Tibial nerve (tissue), 4 donors: Measurements from ENCODE around the gene BTBD19. TPM values are rescaled to one million over a fixed set of nuclear protein-coding genes. Genes with fewer than 3 reads are reported as not detected.
A peak's percentile ranks its signal among the peaks of the same experiment; 100 is the strongest.

Source experiments
- DNase-seq, 2 donors: peaks; one replicate each; pipeline ENCODE4 v3.0.0-alpha.2; 2019; ENCODE audit warnings: low spot score in 2 of 2
- H3K27ac ChIP-seq, 4 donors: fragments of 200-600 bp; sonication (generic) in 3 of 4; one replicate each; pipeline ENCODE4 v1.5.1; 2017 to 2019; ENCODE audit warnings: mild to moderate bottlenecking in 1 of 4
- H3K27me3 ChIP-seq, 2 donors: fragments of 200-600 bp; sonication (generic) in 1 of 2; one replicate each; pipeline versions ENCODE4 v1.5.1 to v1.6.0; 2017 to 2019
- H3K36me3 ChIP-seq, 3 donors: fragments of 200-600 bp; sonication (generic); one replicate each; pipeline ENCODE4 v1.5.1; 2018 to 2019
- H3K4me1 ChIP-seq, 4 donors: fragments of 200-600 bp; sonication (generic) in 3 of 4; one replicate each; pipeline ENCODE4 v1.5.1; 2017 to 2019
- H3K4me3 ChIP-seq, 4 donors: fragments of 200-600 bp; sonication (generic) in 3 of 4; one replicate each; pipeline ENCODE4 v1.5.1; 2017 to 2019; ENCODE audit warnings: mild to moderate bottlenecking in 1 of 4, moderate library complexity in 1 of 4
- H3K9me3 ChIP-seq, 4 donors: fragments of 200-600 bp; sonication (generic) in 3 of 4; one replicate each; pipeline ENCODE4 v1.5.1; 2017 to 2019
- EP300 ChIP-seq, 2 donors: sonication (generic); formaldehyde crosslinking; IDR thresholded peaks; one replicate each; pipeline ENCODE4 v1.6.1; 2017; ENCODE audit warnings: antibody characterized with exemption in 2 of 2, mild to moderate bottlenecking in 1 of 2
- POLR2A ChIP-seq, 2 donors: fragments of 450-650 bp; IDR thresholded peaks; one replicate each; pipeline ENCODE4 v1.6.1; 2017; ENCODE audit warnings: antibody characterized with exemption in 2 of 2, mild to moderate bottlenecking in 2 of 2, moderate library complexity in 2 of 2
- WGBS, 2 donors: methylation state at CpG; one replicate each; pipeline ENCODE4 v1.1.5; 2018; 5-methylcytosine and 5-hydroxymethylcytosine counted together
- total RNA-seq, 4 donors: library from RNA; depleted of rRNA; stranded (reverse); fragments of >200 nt; gene quantifications; one replicate each; pipeline ENCODE4 v1.1.0, GENCODE V29; 2016
- TF ChIP-seq, protein P1 (sequence below), 5 experiments: fragments of 200-600 bp in 3 of 5; fragments of 450-650 bp in 2 of 5; sonication (generic) in 3 of 5; IDR thresholded peaks; one replicate each; pipeline ENCODE4 v1.5.1; 2016 to 2019; ENCODE audit warnings: antibody characterized with exemption in 5 of 5, mild to moderate bottlenecking in 3 of 5, moderate library complexity in 2 of 5

The BTBD19 gene
- total RNA-seq, 4 donors from 2014 or later, result 14.9 to 50.0 (median 25.5) TPM

DNA sequence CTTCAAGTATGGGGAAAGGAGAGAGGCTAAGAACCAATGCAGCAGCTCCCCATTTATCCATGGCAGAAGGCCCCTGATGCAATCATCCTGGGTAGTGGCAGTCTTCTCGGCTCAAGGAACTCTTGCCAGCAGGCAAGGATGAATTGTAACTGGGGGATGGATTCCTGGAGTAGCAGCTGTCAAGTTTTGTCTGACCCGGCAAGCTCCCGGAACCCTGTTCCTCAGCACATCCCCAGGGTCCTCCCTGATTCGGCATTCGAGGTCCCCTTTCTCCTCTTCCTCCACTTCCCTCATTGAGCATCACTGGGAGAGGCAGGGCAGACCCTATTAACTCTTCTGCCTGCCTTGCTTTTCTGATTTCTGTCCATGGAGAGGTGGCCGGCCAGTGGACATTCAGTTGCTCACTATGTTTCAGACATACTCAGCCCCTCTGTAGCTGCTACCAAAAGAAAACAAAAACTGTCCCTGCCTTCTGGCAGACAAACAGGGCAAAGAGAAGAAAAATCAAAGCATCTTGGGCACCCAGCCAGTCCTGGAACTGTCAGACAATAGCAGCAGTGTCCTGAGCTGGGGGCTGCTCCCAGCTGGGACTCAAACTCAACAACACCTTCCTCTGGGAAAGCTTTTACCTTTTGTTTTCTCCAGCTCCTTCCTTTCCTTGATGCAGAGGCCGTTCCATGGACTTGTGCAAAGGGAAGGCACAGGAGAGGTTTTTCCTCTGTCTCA is 40.3 kb downstream of the BTBD19 start:
- peak overlapping the region in 3 of 4 donors; percentile 23 to 70 (median 66) for H3K27ac ChIP-seq
- WGBS, 2 donors, result 50 to 57% methylated on average over 7 of the region's 7 CpGs

DNA sequence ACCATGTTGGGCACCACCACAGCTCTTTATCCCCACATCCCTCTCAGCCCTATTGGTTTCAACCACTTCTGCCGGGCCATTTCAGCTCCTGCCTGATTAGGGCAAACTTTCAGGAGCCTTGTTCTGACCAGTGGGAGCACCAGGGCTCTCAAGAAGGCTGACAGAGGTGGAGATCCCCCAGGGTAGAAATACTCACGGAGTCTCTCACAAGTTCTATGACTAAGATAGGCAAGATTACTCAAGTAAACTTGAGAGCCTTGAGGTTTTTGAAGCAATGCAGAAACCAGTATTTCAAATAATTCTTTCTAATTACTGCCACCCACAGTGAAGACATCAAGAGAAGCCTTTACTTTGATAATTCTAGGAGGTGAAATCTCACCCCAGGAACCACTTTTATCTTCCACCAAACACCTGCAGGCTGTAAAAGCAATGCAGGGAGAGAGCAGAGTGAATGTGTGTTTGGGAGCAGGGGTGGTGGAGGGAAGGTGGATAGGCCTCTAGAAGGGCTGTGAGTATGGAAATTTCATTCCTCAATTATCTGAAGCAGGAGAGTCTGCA is 41.3 kb downstream of the BTBD19 start:
- H3K36me3 ChIP-seq, result peaks cover 0 to 30% (median 0%) of the 10 kb centered on the region in 3 donors
- H3K27me3 ChIP-seq, result no peaks in the 10 kb centered on the region
- H3K27ac ChIP-seq, result peak overlapping the region in 2 of 4 donors; percentile 66 to 70
- no peaks in the 10 kb centered on the region for H3K9me3 ChIP-seq
- TF ChIP-seq POLR2A (IDR thresholded peaks at IDR 0.05), result no peak
- TF ChIP-seq, protein P1, sequence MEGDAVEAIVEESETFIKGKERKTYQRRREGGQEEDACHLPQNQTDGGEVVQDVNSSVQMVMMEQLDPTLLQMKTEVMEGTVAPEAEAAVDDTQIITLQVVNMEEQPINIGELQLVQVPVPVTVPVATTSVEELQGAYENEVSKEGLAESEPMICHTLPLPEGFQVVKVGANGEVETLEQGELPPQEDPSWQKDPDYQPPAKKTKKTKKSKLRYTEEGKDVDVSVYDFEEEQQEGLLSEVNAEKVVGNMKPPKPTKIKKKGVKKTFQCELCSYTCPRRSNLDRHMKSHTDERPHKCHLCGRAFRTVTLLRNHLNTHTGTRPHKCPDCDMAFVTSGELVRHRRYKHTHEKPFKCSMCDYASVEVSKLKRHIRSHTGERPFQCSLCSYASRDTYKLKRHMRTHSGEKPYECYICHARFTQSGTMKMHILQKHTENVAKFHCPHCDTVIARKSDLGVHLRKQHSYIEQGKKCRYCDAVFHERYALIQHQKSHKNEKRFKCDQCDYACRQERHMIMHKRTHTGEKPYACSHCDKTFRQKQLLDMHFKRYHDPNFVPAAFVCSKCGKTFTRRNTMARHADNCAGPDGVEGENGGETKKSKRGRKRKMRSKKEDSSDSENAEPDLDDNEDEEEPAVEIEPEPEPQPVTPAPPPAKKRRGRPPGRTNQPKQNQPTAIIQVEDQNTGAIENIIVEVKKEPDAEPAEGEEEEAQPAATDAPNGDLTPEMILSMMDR (IDR thresholded peaks at IDR 0.05), result no peak
- TF ChIP-seq EP300 (IDR thresholded peaks at IDR 0.05), result no peak
- no peak for DNase-seq
- H3K4me1 ChIP-seq, result peaks cover 0 to 35% (median 13%) of the 10 kb centered on the region in 4 donors
- 61 to 63% methylated on average over 2 of the region's 2 CpGs for WGBS, 2 donors
- H3K4me3 ChIP-seq, result no peak overlapping the region

More for the DNA sequence above, 40.3 kb downstream of the BTBD19 start:
- peaks cover 0 to 35% (median 13%) of the 10 kb centered on the region in 4 donors for H3K4me1 ChIP-seq
- H3K36me3 ChIP-seq, result peaks cover 0 to 23% (median 0%) of the 10 kb centered on the region in 3 donors
- DNase-seq, result no peak
- H3K4me3 ChIP-seq, result no peak overlapping the region
- TF ChIP-seq, protein P1 (IDR thresholded peaks at IDR 0.05), result no peak
- TF ChIP-seq EP300 (IDR thresholded peaks at IDR 0.05) (no peak), POLR2A (IDR thresholded peaks at IDR 0.05) (no peak)
- no peaks in the 10 kb centered on the region for H3K9me3 ChIP-seq
- H3K27me3 ChIP-seq, result no peaks in the 10 kb centered on the region

DNA sequence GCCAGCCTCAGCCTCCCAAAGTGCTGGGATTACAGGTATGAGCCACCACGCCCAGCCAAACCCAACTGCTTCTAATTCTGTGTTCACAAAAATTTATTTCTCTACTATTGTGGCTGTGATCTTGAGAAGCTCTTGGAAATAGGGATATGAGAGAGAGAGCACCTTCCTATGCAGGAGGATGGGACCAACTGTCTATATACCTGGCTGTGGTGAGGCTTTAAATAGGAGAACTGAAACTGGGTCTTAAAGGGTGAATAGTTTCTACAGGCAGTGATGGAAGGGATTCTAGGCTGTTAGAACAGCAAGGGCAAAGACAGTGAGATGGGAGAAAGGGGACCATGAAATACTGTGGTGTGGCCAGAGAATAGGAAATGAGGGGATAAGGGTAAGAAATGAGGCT is 43.0 kb downstream of the BTBD19 start:
- WGBS, 2 donors, result 100% methylated on average over 1 of the region's 1 CpG
- H3K4me3 ChIP-seq, result no peak overlapping the region
- H3K4me1 ChIP-seq, result peaks cover 0 to 35% (median 13%) of the 10 kb centered on the region in 4 donors
- no peak for TF ChIP-seq EP300 (IDR thresholded peaks at IDR 0.05)
- TF ChIP-seq, protein P1 (IDR thresholded peaks at IDR 0.05), result no peak
- TF ChIP-seq POLR2A (IDR thresholded peaks at IDR 0.05), result no peak
- no peaks in the 10 kb centered on the region for H3K27me3 ChIP-seq
- H3K27ac ChIP-seq, result no peak overlapping the region
- H3K36me3 ChIP-seq, result peaks cover 0 to 41% (median 0%) of the 10 kb centered on the region in 3 donors
- no peak for DNase-seq
- H3K9me3 ChIP-seq, result no peaks in the 10 kb centered on the region

DNA sequence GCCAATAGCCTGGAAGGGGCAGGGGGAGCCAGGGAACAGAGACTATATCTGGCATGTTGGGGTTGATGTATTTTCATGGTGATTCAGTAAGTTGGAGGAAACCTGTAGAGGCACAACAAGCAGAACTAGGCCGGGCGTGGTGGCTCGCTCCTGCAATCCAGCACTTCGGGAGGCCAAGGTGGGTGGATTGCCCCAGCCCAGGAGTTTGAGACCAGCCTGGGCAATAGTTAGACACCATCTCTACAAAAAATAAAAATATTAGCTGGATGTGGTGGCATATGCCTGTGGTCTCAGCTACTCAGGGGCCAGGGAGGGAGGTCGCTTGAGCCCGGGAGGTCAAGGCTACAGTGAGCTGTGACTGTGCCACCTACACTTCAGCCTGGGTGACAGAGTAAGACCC is 44.9 kb downstream of the BTBD19 start:
- H3K4me3 ChIP-seq, result no peak overlapping the region
- TF ChIP-seq, protein P1 (IDR thresholded peaks at IDR 0.05), result no peak
- no peak for TF ChIP-seq POLR2A (IDR thresholded peaks at IDR 0.05)
- no peak for TF ChIP-seq EP300 (IDR thresholded peaks at IDR 0.05)
- 93 to 95% methylated on average over 6 of the region's 6 CpGs for WGBS, 2 donors
- no peaks in the 10 kb centered on the region for H3K9me3 ChIP-seq
- H3K27me3 ChIP-seq, result no peaks in the 10 kb centered on the region
- H3K4me1 ChIP-seq, result peaks cover 0 to 23% (median 10%) of the 10 kb centered on the region in 4 donors
- no peak for DNase-seq
- H3K36me3 ChIP-seq, result peaks cover 0 to 54% (median 0%) of the 10 kb centered on the region in 3 donors
- no peak overlapping the region for H3K27ac ChIP-seq

DNA sequence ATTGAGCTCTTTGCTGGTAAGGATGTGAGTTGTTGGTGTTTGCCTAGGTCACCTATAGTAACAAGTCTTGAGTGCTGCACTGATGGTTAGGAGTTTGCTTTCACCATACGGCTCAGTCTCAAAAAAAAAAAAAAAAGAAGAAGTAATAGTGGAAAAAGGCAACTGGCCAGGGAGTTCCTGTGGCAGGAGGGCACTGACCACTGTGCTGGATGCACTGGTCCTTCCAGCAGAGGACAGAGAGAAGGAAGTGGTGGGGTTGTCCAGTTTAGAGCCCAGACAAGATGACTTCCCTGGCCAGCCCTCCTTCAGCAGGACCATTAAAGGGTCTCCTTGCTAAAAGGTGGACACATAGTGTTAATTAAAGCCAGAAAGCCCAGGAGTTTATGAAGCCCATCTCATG is 46.6 kb downstream of the BTBD19 start:
- TF ChIP-seq, protein P1 (IDR thresholded peaks at IDR 0.05), result no peak
- TF ChIP-seq EP300 (IDR thresholded peaks at IDR 0.05) (no peak), POLR2A (IDR thresholded peaks at IDR 0.05) (no peak)
- no peak for DNase-seq
- Histone ChIP-seq H3K4me1 (peaks cover 0 to 5% (median 0%) of the 10 kb centered on the region in 4 donors), H3K27me3 (no peaks in the 10 kb centered on the region), H3K9me3 (no peaks in the 10 kb centered on the region), H3K27ac (no peak overlapping the region), H3K36me3 (peaks cover 0 to 52% (median 0%) of the 10 kb centered on the region in 3 donors), H3K4me3 (no peak overlapping the region)
- WGBS, 2 donors, result 70 to 83% methylated on average over 1 of the region's 1 CpG
